ENCODE results near the gene KCP.

The KCP gene

GRCh38 chr7:128826916-128827247 lies 83.6 kb downstream of the KCP start:
- H3K4me3 ChIP-seq (ENCODE audit: low read depth, low read length): no peak overlapping the region
- no peak for DNase-seq (ENCODE audit: low read depth)
- no peak for TF ChIP-seq CTCF (IDR thresholded peaks at IDR 0.05; ENCODE audit: low read depth, low read length, missing control alignments)

All from GM12864 (cell line).